HCT116 (cell line): ENCODE data around the gene ERBB4. TPM values are rescaled to one million over a fixed set of nuclear protein-coding genes. Genes with fewer than 3 reads are reported as not detected.

Source experiments
- ATAC-seq: fragments of 200-7000 bp; cut with Tn5 transposase; 2 replicates; pipeline ENCODE4 v1.9.1; 2020; ENCODE audit warnings: mild to moderate bottlenecking, moderate library complexity
- BruUV-seq: library from RNA; stranded (reverse); fragments of 400-500 nt; replicated peaks from 2 replicates; lab custom pipeline; 2021; lab: Mats Ljungman, UMichigan
- CTCF ChIA-PET: fragments of 300-600 bp; sonication (Branson Sonifier 250); formaldehyde crosslinking; loops from one replicate; lab custom pipeline; 2021; ENCODE audit warnings: antibody characterized with exemption; lab: Charles Lee
- POLR2A ChIA-PET: fragments of 300-600, 350-600 bp; sonication (Branson Sonifier 250); formaldehyde crosslinking; loops from one replicate; lab custom pipeline; 2021; ENCODE audit warnings: antibody characterized with exemption; lab: Charles Lee
- RAD21 ChIA-PET, 2 experiments: fragments of 300-600 bp; sonication (Branson Sonifier 250); formaldehyde crosslinking; loops; one replicate each; lab custom pipeline; 2023; ENCODE audit warnings: low total read pairs in 2 of 2; ENCODE audit not compliant: uncharacterized antibody in 2 of 2, unreplicated experiment in 2 of 2, low non-redundant PET in 1 of 2; lab: Charles Lee
- DNase-seq: peaks from one replicate; pipeline ENCODE4 v3.0.0-alpha.2; 2010; ENCODE audit warnings: low read depth, low spot score
- H2AFZ ChIP-seq: fragments of 200-600 bp; shearing (Covaris generic), sonication (generic); 2 replicates; pipeline ENCODE4 v1.6.1; 2017; ENCODE audit warnings: low read depth, mixed run types, mixed read lengths, antibody characterized with exemption, low read length; ENCODE audit not compliant: poor library complexity, severe bottlenecking
- H3K27ac ChIP-seq: 2 replicates; pipeline ENCODE4 v1.5.1; 2012; ENCODE audit warnings: low read depth, low read length
- H3K27me3 ChIP-seq: fragments of 200-600 bp; sonication (generic); 2 replicates; pipeline ENCODE4 v1.6.1; 2016; ENCODE audit warnings: mixed run types, low read length, mixed read lengths; ENCODE audit not compliant: insufficient read depth
- H3K36me3 ChIP-seq, 2 experiments: fragments of 200-500 bp in 1 of 2; fragments of 200-600 bp in 1 of 2; sonication (Bioruptor generic) in 1 of 2; sonication (generic) in 1 of 2; 2 replicates each; pipeline versions ENCODE4 v1.5.1 to v1.6.1; 2014 to 2016; ENCODE audit warnings: low read length in 2 of 2, inconsistent platforms in 1 of 2, mixed read lengths in 1 of 2, mixed run types in 1 of 2; ENCODE audit not compliant: insufficient read depth in 2 of 2, control insufficient read depth in 1 of 2
- H3K4me1 ChIP-seq, 2 experiments: fragments of 200-600 bp in 1 of 2; sonication (generic) in 1 of 2; 2 replicates each; pipeline versions ENCODE4 v1.5.1 to v1.6.1; 2012 to 2017; ENCODE audit warnings: low read length in 2 of 2, inconsistent platforms in 1 of 2, mild to moderate bottlenecking in 1 of 2, mixed read lengths in 1 of 2, mixed run types in 1 of 2, moderate library complexity in 1 of 2; ENCODE audit not compliant: insufficient read depth in 2 of 2, control insufficient read depth in 1 of 2
- H3K4me2 ChIP-seq: fragments of 200-600 bp; sonication (generic); 2 replicates; pipeline ENCODE4 v1.6.1; 2017; ENCODE audit warnings: mixed run types, low read length, mixed read lengths
- H3K4me3 ChIP-seq, 2 experiments: fragments of 200-600 bp in 1 of 2; sonication (generic) in 1 of 2; replicated peaks in 1 of 2; 2 replicates each; pipeline ENCODE4 v1.5.1; 2011 to 2016; ENCODE audit warnings: low read length in 2 of 2, control low read depth in 1 of 2, low read depth in 1 of 2, mild to moderate bottlenecking in 1 of 2, mixed read lengths in 1 of 2, mixed run types in 1 of 2
- H3K79me2 ChIP-seq: fragments of 200-600 bp; sonication (generic); 2 replicates; pipeline ENCODE4 v1.6.1; 2017; ENCODE audit warnings: mild to moderate bottlenecking, mixed run types, low read length, moderate library complexity, mixed read lengths; ENCODE audit not compliant: insufficient read depth
- H3K9ac ChIP-seq: fragments of 200-600 bp; sonication (generic); 2 replicates; pipeline ENCODE4 v1.6.1; 2016; ENCODE audit warnings: low read length, mixed read lengths
- H3K9me2 ChIP-seq: fragments of 200-600 bp; sonication (generic), shearing (Covaris generic); 2 replicates; pipeline ENCODE4 v1.6.1; 2017; ENCODE audit warnings: mixed run types, mild to moderate bottlenecking, moderate library complexity; ENCODE audit not compliant: insufficient read depth
- H3K9me3 ChIP-seq, 2 experiments: fragments of 200-500 bp in 1 of 2; fragments of 200-600 bp in 1 of 2; sonication (Bioruptor generic) in 1 of 2; sonication (generic) in 1 of 2; 2 replicates each; pipeline ENCODE4 v1.6.1; 2014 to 2017; ENCODE audit warnings: low read length in 2 of 2, mixed read lengths in 2 of 2, inconsistent platforms in 1 of 2, low read depth in 1 of 2, mild to moderate bottlenecking in 1 of 2, mixed run types in 1 of 2, moderate library complexity in 1 of 2; ENCODE audit not compliant: control insufficient read depth in 1 of 2, insufficient read depth in 1 of 2
- H4K20me1 ChIP-seq: fragments of 200-600 bp; sonication (generic), shearing (Covaris generic); 2 replicates; pipeline ENCODE4 v1.6.1; 2017; ENCODE audit warnings: mixed run types, mild to moderate bottlenecking, moderate library complexity; ENCODE audit not compliant: insufficient read depth
- ATF3 ChIP-seq: IDR thresholded peaks from 2 replicates; pipeline ENCODE4 v1.6.1; 2012
- CTCF ChIP-seq, 3 experiments: fragments of 200-600 bp in 1 of 3; sonication (generic) in 1 of 3; IDR thresholded peaks in 2 of 3; conservative IDR thresholded peaks in 1 of 3; 2 replicates each; pipeline ENCODE4 v1.5.1; 2012 to 2017; ENCODE audit warnings: low read depth in 2 of 3, low read length in 2 of 3, antibody characterized with exemption in 1 of 3, borderline replicate concordance in 1 of 3, control low read depth in 1 of 3, mild to moderate bottlenecking in 1 of 3, mixed read lengths in 1 of 3, mixed run types in 1 of 3, moderate library complexity in 1 of 3; ENCODE audit not compliant: insufficient read depth in 1 of 3
- ELF1 ChIP-seq: IDR thresholded peaks from 2 replicates; pipeline ENCODE4 v1.6.1; 2012; ENCODE audit warnings: low read depth, borderline replicate concordance
- EZH2 ChIP-seq: fragments of 200-600 bp; sonication (generic); IDR thresholded peaks from 2 replicates; pipeline ENCODE4 v1.6.1; 2017; ENCODE audit warnings: antibody characterized with exemption, mixed run types
- EZH2phosphoT487 ChIP-seq: fragments of 200-600 bp; IDR thresholded peaks from 2 replicates; pipeline ENCODE4 v1.6.1; 2018; ENCODE audit warnings: antibody characterized with exemption, borderline replicate concordance
- RAD21 ChIP-seq: IDR thresholded peaks from 2 replicates; pipeline ENCODE4 v1.6.1; 2012; ENCODE audit warnings: low read depth, mild to moderate bottlenecking
- SIN3A ChIP-seq: IDR thresholded peaks from 2 replicates; pipeline ENCODE4 v1.6.1; 2012; ENCODE audit warnings: low read depth
- SRF ChIP-seq: IDR thresholded peaks from 2 replicates; pipeline ENCODE4 v1.6.1; 2012; ENCODE audit warnings: low read depth
- YY1 ChIP-seq: IDR thresholded peaks from 2 replicates; pipeline ENCODE4 v1.6.1; 2011; ENCODE audit warnings: low read length, low read depth, moderate library complexity, mild to moderate bottlenecking; ENCODE audit not compliant: insufficient replicate concordance; ENCODE audit errors: extremely low read depth
- ZFX ChIP-seq: fragments of 450-650 bp; IDR thresholded peaks from 2 replicates; pipeline ENCODE4 v1.6.1; 2017
- intact Hi-C: fragments of 100-400 bp; cut with micrococcal nuclease; formaldehyde crosslinking; loops from 2 replicates; pipeline ENCODE4 v1.10.0; 2022
- total RNA-seq: library from RNA; stranded (reverse); gene quantifications from one replicate; pipeline ENCODE4 v1.2.1, GENCODE V29; 2021; ENCODE audit not compliant: unreplicated experiment

ERBB4 gene
- total RNA-seq, 1 experiment from 2014 or later: 0.10 TPM

- Histone ChIP-seq H3K36me3 (no peaks in the 10 kb centered on the region), H4K20me1 (no peaks in the 10 kb centered on the region), H3K4me2 (no peak overlapping the region), H3K27me3 (no peaks in the 10 kb centered on the region), H3K27ac (no peak overlapping the region), H2AFZ (no peak overlapping the region), H3K9me2 (no peaks in the 10 kb centered on the region), H3K4me3 (no peak overlapping the region), H3K4me1 (no peaks in the 10 kb centered on the region), H3K9me3 (no peaks in the 10 kb centered on the region), H3K79me2 (no peaks in the 10 kb centered on the region), H3K9ac (no peak overlapping the region)
- no TSS peak for BruUV-seq
- no peak for DNase-seq
- no peak for ATAC-seq
- intact Hi-C loops: no loop called here
- TF ChIP-seq YY1 (no peak), ELF1 (no peak), SIN3A (no peak), EZH2phosphoT487 (no peak), EZH2 (no peak)
- ChIA-PET RAD21 (no interaction called here), POLR2A (no interaction called here), CTCF (no interaction called here)
These were observed 441.6 kb downstream of the ERBB4 start for GRCh38 chr2:212097001-212097400.

GRCh38 chr2:212089873-212090272 is 448.7 kb downstream of the ERBB4 start:
- Histone ChIP-seq H3K27me3 (no peaks in the 10 kb centered on the region), H3K9me3 (no peaks in the 10 kb centered on the region), H3K9me2 (no peaks in the 10 kb centered on the region), H3K36me3 (no peaks in the 10 kb centered on the region), H4K20me1 (no peaks in the 10 kb centered on the region), H3K79me2 (no peaks in the 10 kb centered on the region), H2AFZ (no peak overlapping the region), H3K27ac (no peak overlapping the region), H3K4me1 (no peaks in the 10 kb centered on the region), H3K9ac (no peak overlapping the region), H3K4me2 (no peak overlapping the region), H3K4me3 (no peak overlapping the region)
- ChIA-PET CTCF (no interaction called here), POLR2A (no interaction called here), RAD21 (no interaction called here)
- intact Hi-C loops: no loop called here
- no peak for TF ChIP-seq ATF3
- no peak for TF ChIP-seq SRF
- TF ChIP-seq ZFX: no peak
- no peak for TF ChIP-seq RAD21
- no peak for TF ChIP-seq EZH2phosphoT487
- no peak for TF ChIP-seq CTCF (IDR thresholded peaks at IDR 0.05 in 2 of 3, conservative IDR thresholded peaks at IDR 0.05 in 1 of 3; ENCODE audit: borderline replicate concordance in 1 of 3, insufficient read depth in 1 of 3, low read depth in 2 of 3, low read length in 2 of 3)
- ATAC-seq (no peak), DNase-seq (no peak)
- no TSS peak for BruUV-seq
